HFFc6 (cell line): Measurements from ENCODE around the gene CST5. TPM values are rescaled to one million over a fixed set of nuclear protein-coding genes. Genes with fewer than 3 reads are reported as not detected.

Experiments used
- DNase-seq: peaks from one replicate; pipeline ENCODE4 v3.0.0-alpha.2; 2018
- H3K27ac Mint-ChIP-seq: 2 replicates; pipeline ENCODE4 v1.8.0; 2020; ENCODE audit warnings: mild to moderate bottlenecking, mixed read lengths
- H3K27me3 Mint-ChIP-seq: 2 replicates; pipeline ENCODE4 v1.8.0; 2021; ENCODE audit warnings: mild to moderate bottlenecking, moderate library complexity, mixed read lengths; ENCODE audit not compliant: insufficient read depth
- H3K36me3 Mint-ChIP-seq: 2 replicates; pipeline ENCODE4 v1.8.0; 2021; ENCODE audit warnings: low read depth, mixed read lengths
- H3K4me1 Mint-ChIP-seq: 2 replicates; pipeline ENCODE4 v1.8.0; 2020; ENCODE audit warnings: low read depth, mixed read lengths
- H3K4me3 Mint-ChIP-seq: 2 replicates; pipeline ENCODE4 v1.8.0; 2020; ENCODE audit warnings: mild to moderate bottlenecking, moderate library complexity, mixed read lengths
- H3K9me3 Mint-ChIP-seq: 2 replicates; pipeline ENCODE4 v1.8.0; 2020; ENCODE audit warnings: mild to moderate bottlenecking, mixed read lengths
- total RNA-seq, 6 experiments: library from RNA; stranded (reverse); fragmentation: NEBNext Ultra II Directional; extraction: Animal tissue kit (Norgen Biotek cat#: 25700); gene quantifications; 2 replicates in 1 of 6; 3 replicates in 5 of 6; pipeline ENCODE4 v1.2.3, GENCODE V29; 2021
- TF ChIP-seq, protein P1 (sequence below): fragments of 200-600 bp; sonication (generic); IDR thresholded peaks from 2 replicates; pipeline ENCODE4 v1.5.0; 2021; ENCODE audit warnings: antibody characterized with exemption, mild to moderate bottlenecking

Gene CST5
- total RNA-seq, 6 experiments from 2014 or later, result not detected

DNA sequence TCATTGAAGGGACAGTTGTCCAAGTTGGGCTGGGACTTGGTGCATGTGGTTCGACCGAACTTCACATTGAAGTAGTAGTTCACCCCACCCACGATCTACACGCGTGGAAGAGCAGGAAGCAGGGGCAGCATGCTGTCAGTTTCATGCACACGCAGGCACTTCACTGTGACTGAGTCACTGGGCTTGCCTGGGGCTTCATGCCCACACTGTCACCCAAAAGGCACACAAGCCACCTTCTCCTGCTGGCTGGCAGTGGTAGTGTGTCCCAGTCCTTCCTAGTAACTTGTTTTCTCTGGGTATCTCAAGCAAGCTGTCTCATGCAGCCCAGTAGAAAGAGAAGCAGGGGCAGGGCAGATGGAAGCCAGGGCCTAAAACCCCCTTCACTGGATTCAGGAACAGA is 2.0 kb downstream of the CST5 start:
- no peaks in the 10 kb centered on the region for H3K36me3 Mint-ChIP-seq
- H3K9me3 Mint-ChIP-seq, result peaks cover 4% of the 10 kb centered on the region; the same call in 1 of the 2 replicates

GRCh38 chr20:23875606-23876237 is 3.8 kb downstream of the CST5 start:
- H3K27ac Mint-ChIP-seq, result no peak overlapping the region
- no peak overlapping the region for H3K4me3 Mint-ChIP-seq
- H3K36me3 Mint-ChIP-seq, result no peaks in the 10 kb centered on the region
- H3K4me1 Mint-ChIP-seq, result no peaks in the 10 kb centered on the region
- DNase-seq, result no peak
- TF ChIP-seq, protein P1, sequence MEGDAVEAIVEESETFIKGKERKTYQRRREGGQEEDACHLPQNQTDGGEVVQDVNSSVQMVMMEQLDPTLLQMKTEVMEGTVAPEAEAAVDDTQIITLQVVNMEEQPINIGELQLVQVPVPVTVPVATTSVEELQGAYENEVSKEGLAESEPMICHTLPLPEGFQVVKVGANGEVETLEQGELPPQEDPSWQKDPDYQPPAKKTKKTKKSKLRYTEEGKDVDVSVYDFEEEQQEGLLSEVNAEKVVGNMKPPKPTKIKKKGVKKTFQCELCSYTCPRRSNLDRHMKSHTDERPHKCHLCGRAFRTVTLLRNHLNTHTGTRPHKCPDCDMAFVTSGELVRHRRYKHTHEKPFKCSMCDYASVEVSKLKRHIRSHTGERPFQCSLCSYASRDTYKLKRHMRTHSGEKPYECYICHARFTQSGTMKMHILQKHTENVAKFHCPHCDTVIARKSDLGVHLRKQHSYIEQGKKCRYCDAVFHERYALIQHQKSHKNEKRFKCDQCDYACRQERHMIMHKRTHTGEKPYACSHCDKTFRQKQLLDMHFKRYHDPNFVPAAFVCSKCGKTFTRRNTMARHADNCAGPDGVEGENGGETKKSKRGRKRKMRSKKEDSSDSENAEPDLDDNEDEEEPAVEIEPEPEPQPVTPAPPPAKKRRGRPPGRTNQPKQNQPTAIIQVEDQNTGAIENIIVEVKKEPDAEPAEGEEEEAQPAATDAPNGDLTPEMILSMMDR, result no peak
- peaks cover 8% of the 10 kb centered on the region; the same call in 1 of the 2 replicates for H3K27me3 Mint-ChIP-seq
- H3K9me3 Mint-ChIP-seq, result peaks cover 4% of the 10 kb centered on the region; the same call in 1 of the 2 replicates

More for the DNA sequence above, 2.0 kb downstream of the CST5 start:
- no peak for DNase-seq
- TF ChIP-seq, protein P1, result no peak
- no peak overlapping the region for H3K4me3 Mint-ChIP-seq
- no peak overlapping the region for H3K27ac Mint-ChIP-seq
- H3K27me3 Mint-ChIP-seq, result peaks cover 11% of the 10 kb centered on the region; the same call in 1 of the 2 replicates
- H3K4me1 Mint-ChIP-seq, result no peaks in the 10 kb centered on the region

- Mint-ChIP-seq H3K27me3 (peaks cover 8% of the 10 kb centered on the region; the same call in 1 of the 2 replicates), H3K4me3 (no peak overlapping the region), H3K36me3 (no peaks in the 10 kb centered on the region), H3K4me1 (no peaks in the 10 kb centered on the region), H3K27ac (no peak overlapping the region), H3K9me3 (peaks cover 4% of the 10 kb centered on the region; the same call in 1 of the 2 replicates)
- TF ChIP-seq, protein P1, result no peak
- DNase-seq, result no peak
Measured at GRCh38 chr20:23874747-23875146, 4.8 kb downstream of the CST5 start.

- Mint-ChIP-seq H3K27me3 (peaks cover 9% of the 10 kb centered on the region; the same call in 1 of the 2 replicates), H3K9me3 (peaks cover 4% of the 10 kb centered on the region; the same call in 1 of the 2 replicates), H3K36me3 (no peaks in the 10 kb centered on the region), H3K27ac (no peak overlapping the region), H3K4me1 (no peaks in the 10 kb centered on the region), H3K4me3 (no peak overlapping the region)
- DNase-seq, result no peak
- TF ChIP-seq, protein P1, result no peak
Measured at GRCh38 chr20:23873370-23874015, 6.1 kb downstream of the CST5 start.

DNA sequence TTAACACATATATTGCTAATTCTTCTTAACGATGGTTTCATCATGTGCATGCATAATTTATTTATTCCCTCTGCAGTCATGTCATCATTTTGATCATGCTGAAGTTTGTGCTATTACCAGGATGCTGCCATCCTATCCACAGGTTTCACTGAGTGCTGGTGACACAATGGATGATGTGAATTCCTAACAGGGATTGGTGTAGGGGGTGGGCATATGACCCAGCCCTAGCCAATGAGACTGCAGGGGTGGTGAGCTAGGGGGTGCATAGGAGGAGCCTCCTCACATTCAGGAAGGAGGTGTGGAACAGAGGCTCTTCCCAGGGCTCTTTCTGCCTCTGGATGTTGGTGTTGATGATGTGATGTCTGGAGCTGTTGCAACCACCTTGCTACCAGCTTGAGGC is 7.5 kb downstream of the CST5 start:
- no peak for DNase-seq
- Mint-ChIP-seq H3K9me3 (peaks cover 4% of the 10 kb centered on the region; the same call in 1 of the 2 replicates), H3K27ac (no peak overlapping the region), H3K27me3 (peaks cover 9% of the 10 kb centered on the region; the same call in 1 of the 2 replicates), H3K36me3 (no peaks in the 10 kb centered on the region), H3K4me1 (no peaks in the 10 kb centered on the region), H3K4me3 (no peak overlapping the region)
- TF ChIP-seq, protein P1, result no peak
